Measurements from ENCODE around the gene MAPRE3.

MAPRE3 gene

DNA sequence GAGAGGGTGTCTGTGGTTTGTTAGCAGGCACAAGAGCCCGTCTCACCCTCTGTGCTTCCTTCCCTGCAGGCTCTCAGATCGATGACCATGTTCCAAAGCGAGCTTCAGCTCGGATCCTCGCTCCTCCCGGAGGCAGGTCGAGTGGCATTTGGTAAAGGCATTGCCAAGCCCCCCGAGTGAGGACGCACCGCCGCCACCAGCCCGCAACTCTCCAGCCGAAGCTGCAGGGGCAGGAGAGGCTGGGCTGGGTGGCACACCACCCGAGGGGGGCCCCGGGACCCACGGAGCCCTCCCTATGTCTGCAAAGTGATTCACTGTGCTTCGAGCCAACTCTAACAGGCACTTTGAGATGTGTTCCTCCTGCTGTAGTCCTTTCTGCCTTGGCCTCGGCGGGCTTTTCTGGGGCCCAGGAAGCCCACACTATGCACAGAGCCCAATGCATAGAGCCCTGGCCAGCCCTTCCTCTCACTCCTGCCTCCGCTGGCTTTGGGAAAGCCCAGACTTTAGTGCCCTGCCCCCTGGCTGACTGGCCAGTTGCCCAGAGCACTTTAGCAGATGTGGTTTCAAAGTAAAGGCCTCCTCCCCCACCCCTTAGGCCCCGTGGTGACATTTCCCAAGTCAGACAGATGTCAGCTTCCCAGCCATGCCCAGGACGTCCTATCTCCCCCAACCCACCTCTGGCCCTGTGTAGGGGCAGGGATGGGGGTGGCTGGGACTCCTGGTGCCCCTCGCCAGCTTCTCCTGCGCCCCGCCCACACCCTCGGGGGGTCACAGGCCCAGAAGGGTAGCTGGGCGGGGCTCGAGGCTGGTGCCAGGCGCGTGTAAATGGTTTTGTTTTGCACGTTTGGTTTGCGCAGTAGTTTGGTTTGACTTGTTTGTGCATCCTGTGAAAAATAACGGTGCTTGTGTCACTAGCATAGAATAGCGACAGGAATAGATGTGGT lies 23.3 kb upstream of the MAPRE3 start:
- CTCF ChIA-PET: no interaction called here
- POLR2A ChIA-PET: no interaction called here
- TF ChIP-seq TARDBP (IDR thresholded peaks at IDR 0.05) (no peak), FOXK2 (IDR thresholded peaks at IDR 0.05) (no peak), BHLHE40 (IDR thresholded peaks at IDR 0.05; ENCODE audit: borderline replicate concordance) (no peak), FOXM1 (IDR thresholded peaks at IDR 0.05; ENCODE audit: borderline replicate concordance) (no peak), FOXA1 (IDR thresholded peaks at IDR 0.05) (no peak), CTBP1 (IDR thresholded peaks at IDR 0.05; ENCODE audit: borderline replicate concordance) (no peak), ZNF384 (IDR thresholded peaks at IDR 0.05) (no peak), ARNT (IDR thresholded peaks at IDR 0.05) (no peak), HDGF (IDR thresholded peaks at IDR 0.05; ENCODE audit: borderline replicate concordance) (no peak), LEF1 (IDR thresholded peaks at IDR 0.05; ENCODE audit: borderline replicate concordance) (no peak), SP1 (IDR thresholded peaks at IDR 0.05) (no peak), SUZ12 (IDR thresholded peaks at IDR 0.05) (no peak), ELF4 (IDR thresholded peaks at IDR 0.05) (no peak), NFRKB (IDR thresholded peaks at IDR 0.05) (no peak), L3MBTL2 (conservative IDR thresholded peaks at IDR 0.05) (no peak)
- TF ChIP-seq, protein P1, sequence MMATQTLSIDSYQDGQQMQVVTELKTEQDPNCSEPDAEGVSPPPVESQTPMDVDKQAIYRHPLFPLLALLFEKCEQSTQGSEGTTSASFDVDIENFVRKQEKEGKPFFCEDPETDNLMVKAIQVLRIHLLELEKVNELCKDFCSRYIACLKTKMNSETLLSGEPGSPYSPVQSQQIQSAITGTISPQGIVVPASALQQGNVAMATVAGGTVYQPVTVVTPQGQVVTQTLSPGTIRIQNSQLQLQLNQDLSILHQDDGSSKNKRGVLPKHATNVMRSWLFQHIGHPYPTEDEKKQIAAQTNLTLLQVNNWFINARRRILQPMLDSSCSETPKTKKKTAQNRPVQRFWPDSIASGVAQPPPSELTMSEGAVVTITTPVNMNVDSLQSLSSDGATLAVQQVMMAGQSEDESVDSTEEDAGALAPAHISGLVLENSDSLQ (IDR thresholded peaks at IDR 0.05): no peak
- no peak for DNase-seq (ENCODE audit: extremely low spot score)

DNA sequence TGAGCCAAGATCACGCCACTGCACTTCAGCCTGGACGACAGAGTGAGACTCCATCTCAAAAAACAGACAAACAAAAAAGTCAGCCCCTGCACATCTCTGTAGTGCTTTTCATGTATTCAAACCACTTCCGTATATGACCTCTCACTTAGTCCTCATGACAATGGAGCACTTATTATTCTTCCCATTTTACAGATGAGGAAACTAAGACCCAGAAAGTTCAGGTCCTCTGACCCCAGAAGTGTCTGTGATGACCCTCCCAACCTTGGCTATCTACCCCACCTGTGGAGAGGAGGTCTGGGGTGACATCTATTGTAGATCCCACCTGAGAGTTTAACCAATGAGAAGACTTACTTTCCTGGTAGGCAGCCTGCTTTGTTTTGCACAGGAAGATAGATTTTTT lies 21.6 kb upstream of the MAPRE3 start:
- ChIA-PET POLR2A (no interaction called here), CTCF (no interaction called here)
- TF ChIP-seq LEF1 (IDR thresholded peaks at IDR 0.05; ENCODE audit: borderline replicate concordance) (no peak), L3MBTL2 (conservative IDR thresholded peaks at IDR 0.05) (no peak), SP1 (IDR thresholded peaks at IDR 0.05) (no peak), ELF4 (IDR thresholded peaks at IDR 0.05) (no peak), FOXA1 (IDR thresholded peaks at IDR 0.05) (no peak), ZNF384 (IDR thresholded peaks at IDR 0.05) (no peak), SUZ12 (IDR thresholded peaks at IDR 0.05) (no peak), TARDBP (IDR thresholded peaks at IDR 0.05) (no peak), FOXM1 (IDR thresholded peaks at IDR 0.05; ENCODE audit: borderline replicate concordance) (no peak), CTBP1 (IDR thresholded peaks at IDR 0.05; ENCODE audit: borderline replicate concordance) (no peak), ARNT (IDR thresholded peaks at IDR 0.05) (no peak), FOXK2 (IDR thresholded peaks at IDR 0.05) (no peak), BHLHE40 (IDR thresholded peaks at IDR 0.05; ENCODE audit: borderline replicate concordance) (no peak), NFRKB (IDR thresholded peaks at IDR 0.05) (no peak), HDGF (IDR thresholded peaks at IDR 0.05; ENCODE audit: borderline replicate concordance) (no peak)
- TF ChIP-seq, protein P1 (IDR thresholded peaks at IDR 0.05): no peak
- no peak for DNase-seq (ENCODE audit: extremely low spot score)

DNA sequence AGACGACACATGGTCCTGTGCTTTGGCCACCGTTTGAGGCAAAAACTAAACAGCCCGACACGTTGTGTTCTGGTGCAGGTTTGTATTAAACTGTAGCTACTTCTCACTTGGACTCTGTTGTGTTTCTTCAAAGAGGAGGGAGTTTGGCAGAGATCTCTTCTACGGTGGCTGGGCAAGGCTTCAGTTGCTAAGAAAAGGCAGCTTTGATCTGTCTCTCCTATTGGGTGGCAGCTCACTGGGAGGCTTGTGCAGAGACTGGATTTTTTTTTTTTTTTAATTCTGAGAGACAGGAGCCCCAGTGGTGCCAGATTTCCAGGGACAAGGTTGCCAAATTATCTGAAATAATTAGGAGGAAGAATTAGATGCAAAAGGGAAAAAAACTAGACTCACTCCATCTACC lies 20.2 kb upstream of the MAPRE3 start:
- DNase-seq (ENCODE audit: extremely low spot score): no peak
- CTCF ChIA-PET: no interaction called here
- TF ChIP-seq FOXM1 (IDR thresholded peaks at IDR 0.05; ENCODE audit: borderline replicate concordance) (no peak), BHLHE40 (IDR thresholded peaks at IDR 0.05; ENCODE audit: borderline replicate concordance) (no peak), ZNF384 (IDR thresholded peaks at IDR 0.05) (no peak), FOXK2 (IDR thresholded peaks at IDR 0.05) (no peak), FOXA1 (IDR thresholded peaks at IDR 0.05) (no peak), NFRKB (IDR thresholded peaks at IDR 0.05) (no peak), TARDBP (IDR thresholded peaks at IDR 0.05) (no peak), SP1 (IDR thresholded peaks at IDR 0.05) (no peak), L3MBTL2 (conservative IDR thresholded peaks at IDR 0.05) (no peak), CTBP1 (IDR thresholded peaks at IDR 0.05; ENCODE audit: borderline replicate concordance) (no peak), SUZ12 (IDR thresholded peaks at IDR 0.05) (no peak), ELF4 (IDR thresholded peaks at IDR 0.05) (no peak), LEF1 (IDR thresholded peaks at IDR 0.05; ENCODE audit: borderline replicate concordance) (no peak)
- TF ChIP-seq, protein P1 (IDR thresholded peaks at IDR 0.05): no peak
- POLR2A ChIA-PET: no interaction called here

DNA sequence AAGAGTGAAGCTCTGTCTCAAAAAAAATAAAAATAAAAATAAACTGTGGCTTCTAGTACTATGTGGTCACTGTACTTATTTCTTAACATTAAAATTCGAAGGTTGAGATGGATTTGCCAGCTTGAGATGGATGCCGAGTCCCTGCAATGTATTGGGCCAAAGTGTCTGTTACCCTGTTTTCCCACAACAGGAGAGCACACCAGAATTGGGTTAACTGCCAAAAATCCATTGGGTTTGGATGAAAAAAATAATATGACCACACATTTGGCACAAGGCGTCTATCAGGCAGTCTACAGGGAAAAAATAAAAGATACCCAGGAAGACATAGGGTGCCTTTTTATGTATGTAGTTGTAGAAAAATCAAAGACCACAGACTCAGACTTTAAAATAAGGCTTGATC lies 19.2 kb upstream of the MAPRE3 start:
- ChIA-PET CTCF (interaction anchor here (1.2 kb wide), 1 partner anchor 105 kb away, joined by 3 read pairs; no protein-coding TSS in a partner anchor), POLR2A (no interaction called here)
- DNase-seq (ENCODE audit: extremely low spot score): no peak
- no peak for TF ChIP-seq ZNF384 (IDR thresholded peaks at IDR 0.05)
- no peak for TF ChIP-seq ELF4 (IDR thresholded peaks at IDR 0.05)
- TF ChIP-seq BHLHE40 (IDR thresholded peaks at IDR 0.05; ENCODE audit: borderline replicate concordance): no peak
- TF ChIP-seq ARNT (IDR thresholded peaks at IDR 0.05): no peak
- TF ChIP-seq CTBP1 (IDR thresholded peaks at IDR 0.05; ENCODE audit: borderline replicate concordance): no peak
- no peak for TF ChIP-seq TARDBP (IDR thresholded peaks at IDR 0.05)
- TF ChIP-seq, protein P1 (IDR thresholded peaks at IDR 0.05): no peak
- TF ChIP-seq HDGF (IDR thresholded peaks at IDR 0.05; ENCODE audit: borderline replicate concordance): no peak
- no peak for TF ChIP-seq SUZ12 (IDR thresholded peaks at IDR 0.05)
- no peak for TF ChIP-seq L3MBTL2 (conservative IDR thresholded peaks at IDR 0.05)
- TF ChIP-seq FOXK2 (IDR thresholded peaks at IDR 0.05): no peak
- no peak for TF ChIP-seq FOXM1 (IDR thresholded peaks at IDR 0.05; ENCODE audit: borderline replicate concordance)
- TF ChIP-seq FOXA1 (IDR thresholded peaks at IDR 0.05): no peak
- no peak for TF ChIP-seq NFRKB (IDR thresholded peaks at IDR 0.05)

DNA sequence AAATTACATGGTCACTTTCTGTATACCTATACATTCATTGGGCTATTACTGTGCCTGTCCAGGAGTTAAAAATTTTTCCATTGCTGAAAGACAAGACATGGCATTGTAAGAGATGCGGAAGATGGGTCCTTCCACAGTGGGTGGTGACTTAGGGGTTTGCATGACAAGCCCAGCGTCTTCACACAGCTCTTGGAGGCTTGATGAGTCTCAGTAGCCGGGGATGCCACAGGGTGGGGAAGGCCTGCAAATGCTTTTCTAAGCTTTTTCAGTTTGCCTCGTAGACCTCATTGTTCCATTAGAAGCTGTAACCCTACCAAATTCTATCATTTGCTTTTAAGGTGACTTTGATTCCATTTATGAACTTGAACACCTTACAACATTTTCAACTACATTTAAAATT lies 18.1 kb upstream of the MAPRE3 start:
- no peak for DNase-seq (ENCODE audit: extremely low spot score)
- ChIA-PET CTCF (interaction anchor here (0.7 kb wide), 1 partner anchor 9 kb away, joined by 3 read pairs; no protein-coding TSS in a partner anchor), POLR2A (no interaction called here)
- TF ChIP-seq FOXK2 (IDR thresholded peaks at IDR 0.05) (no peak), FOXA1 (IDR thresholded peaks at IDR 0.05) (no peak)

Measured in HEK293T (cell line).